Vagina (tissue), 2 donors: ENCODE measurements around the gene MYO1G. TPM values are rescaled to one million over a fixed set of nuclear protein-coding genes. Genes with fewer than 3 reads are reported as not detected.

ENCODE experiments used
- DNase-seq, 2 donors: peaks; one replicate each; pipeline ENCODE4 v3.0.0-alpha.2; 2017; ENCODE audit errors: extremely low spot score in 2 of 2
- H3K27ac ChIP-seq: fragments of 200-600 bp; sonication (generic); one replicate; pipeline ENCODE4 v1.5.1; 2019
- H3K27me3 ChIP-seq: fragments of 200-600 bp; sonication (generic); one replicate; pipeline ENCODE4 v1.5.1; 2019
- H3K36me3 ChIP-seq, 2 donors: fragments of 200-600 bp; sonication (generic); one replicate each; pipeline ENCODE4 v1.5.1; 2017 to 2019
- H3K4me1 ChIP-seq: fragments of 200-600 bp; sonication (generic); one replicate; pipeline ENCODE4 v1.5.1; 2019
- H3K4me3 ChIP-seq, 2 donors: fragments of 200-600 bp; sonication (generic); 1 replicate in 1 of 2; 2 replicates in 1 of 2; pipeline ENCODE4 v1.5.1; 2016 to 2019
- H3K9me3 ChIP-seq: fragments of 200-600 bp; sonication (generic); one replicate; pipeline ENCODE4 v1.5.1; 2019
- CTCF ChIP-seq, 3 experiments: fragments of 450-650 bp in 2 of 3; fragments of 200-600 bp in 1 of 3; sonication (generic) in 1 of 3; IDR thresholded peaks; one replicate each; pipeline ENCODE4 v1.5.1; 2017 to 2019; ENCODE audit warnings: antibody characterized with exemption in 3 of 3, mild to moderate bottlenecking in 2 of 3, moderate library complexity in 2 of 3
- POLR2A ChIP-seq, 2 donors: fragments of 450-650 bp; IDR thresholded peaks; one replicate each; pipeline ENCODE4 v1.6.1; 2017; ENCODE audit warnings: antibody characterized with exemption in 2 of 2, mild to moderate bottlenecking in 2 of 2, moderate library complexity in 2 of 2
- POLR2AphosphoS5 ChIP-seq, 2 donors: sonication (generic); formaldehyde crosslinking; IDR thresholded peaks; one replicate each; pipeline ENCODE4 v1.9.0; 2017; ENCODE audit warnings: antibody characterized with exemption in 2 of 2, mild to moderate bottlenecking in 2 of 2, low read depth in 1 of 2; ENCODE audit not compliant: insufficient read depth in 1 of 2
- intact Hi-C: fragments of 100-400 bp; cut with DNase I; formaldehyde crosslinking; loops from one replicate; pipeline ENCODE4 v1.15.1; 2023
- total RNA-seq: library from RNA; depleted of rRNA; stranded (reverse); fragments of >200 nt; gene quantifications from one replicate; pipeline ENCODE4 v1.2.3, GENCODE V29; 2016

The MYO1G gene
- total RNA-seq, 1 donor from 2014 or later, result 5.2 TPM

GRCh38 chr7:44973610-44974401 is 5.0 kb downstream of the MYO1G start:
- peak in 1 of 2 donors; percentile 88 for DNase-seq
- intact Hi-C loops, result no loop called here

GRCh38 chr7:44972562-44972961 is 6.3 kb downstream of the MYO1G start:
- intact Hi-C loops, result no loop called here
- Histone ChIP-seq H3K4me3 (no peak overlapping the region), H3K36me3 (no peaks in the 10 kb centered on the region), H3K27me3 (no peaks in the 10 kb centered on the region), H3K9me3 (no peaks in the 10 kb centered on the region), H3K27ac (no peak overlapping the region), H3K4me1 (no peaks in the 10 kb centered on the region)
- no peak for DNase-seq
- TF ChIP-seq CTCF (IDR thresholded peaks at IDR 0.05) (no peak), POLR2AphosphoS5 (IDR thresholded peaks at IDR 0.05; ENCODE audit: insufficient read depth in 1 of 2, low read depth in 1 of 2) (no peak), POLR2A (IDR thresholded peaks at IDR 0.05) (no peak)

More at GRCh38 chr7:44973610-44974401, 5.0 kb downstream of the MYO1G start:
- H3K9me3 ChIP-seq, result no peaks in the 10 kb centered on the region
- H3K27ac ChIP-seq, result no peak overlapping the region
- H3K4me1 ChIP-seq, result peaks cover 1% of the 10 kb centered on the region
- no peaks in the 10 kb centered on the region for H3K36me3 ChIP-seq
- H3K4me3 ChIP-seq, result no peak overlapping the region
- no peaks in the 10 kb centered on the region for H3K27me3 ChIP-seq
- TF ChIP-seq CTCF (IDR thresholded peaks at IDR 0.05), result peak in 1 of 3 experiments; percentile 18
- TF ChIP-seq POLR2AphosphoS5 (IDR thresholded peaks at IDR 0.05; ENCODE audit: insufficient read depth in 1 of 2, low read depth in 1 of 2), result no peak
- TF ChIP-seq POLR2A (IDR thresholded peaks at IDR 0.05), result no peak

- Histone ChIP-seq H3K36me3 (no peaks in the 10 kb centered on the region), H3K4me1 (no peaks in the 10 kb centered on the region), H3K9me3 (no peaks in the 10 kb centered on the region), H3K27ac (no peak overlapping the region), H3K27me3 (no peaks in the 10 kb centered on the region), H3K4me3 (no peak overlapping the region)
- no peak for DNase-seq
- intact Hi-C loops, result no loop called here
- no peak for TF ChIP-seq POLR2A (IDR thresholded peaks at IDR 0.05)
- TF ChIP-seq POLR2AphosphoS5 (IDR thresholded peaks at IDR 0.05; ENCODE audit: insufficient read depth in 1 of 2, low read depth in 1 of 2), result no peak
- TF ChIP-seq CTCF (IDR thresholded peaks at IDR 0.05), result no peak
Measured at GRCh38 chr7:44971902-44972441, 6.8 kb downstream of the MYO1G start.

DNA sequence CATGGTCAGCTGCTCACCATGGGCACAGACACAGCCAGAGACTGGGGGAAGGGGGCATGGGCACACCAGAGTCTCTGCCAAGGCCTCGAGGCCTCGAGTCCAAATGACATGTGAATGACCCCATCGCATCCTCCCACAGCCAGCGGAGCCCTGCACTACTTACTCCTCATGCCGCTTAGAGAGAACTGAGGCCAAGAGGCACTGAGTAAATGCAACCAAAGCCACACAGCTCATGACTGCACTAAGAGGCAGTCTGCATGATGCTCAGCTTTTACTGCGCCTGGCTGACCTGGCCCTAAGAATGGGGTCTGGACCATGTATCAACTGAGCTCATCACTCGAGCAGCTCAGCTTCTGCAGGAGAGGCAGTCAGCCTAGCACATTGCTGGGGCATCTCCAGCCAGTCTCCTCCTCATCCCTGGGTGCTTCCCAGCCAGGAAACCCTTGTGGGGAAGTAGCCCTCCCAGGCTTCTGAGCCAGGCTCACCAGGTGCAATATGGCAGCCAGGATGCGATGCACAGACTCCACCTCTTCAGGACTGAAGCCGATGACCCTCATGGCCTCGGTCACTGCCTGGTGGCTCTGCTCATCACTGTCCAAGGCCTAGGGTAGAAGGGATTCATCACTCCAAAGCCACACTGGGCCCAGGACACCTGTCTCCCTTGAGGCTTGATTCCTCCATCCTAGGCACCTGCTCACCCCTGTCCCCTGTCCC is 7.5 kb downstream of the MYO1G start:
- H3K27me3 ChIP-seq, result no peaks in the 10 kb centered on the region
- no peaks in the 10 kb centered on the region for H3K4me1 ChIP-seq
- H3K4me3 ChIP-seq, result no peak overlapping the region
- H3K36me3 ChIP-seq, result no peaks in the 10 kb centered on the region
- no peak overlapping the region for H3K27ac ChIP-seq
- DNase-seq, result no peak
- intact Hi-C loops, result no loop called here
- no peaks in the 10 kb centered on the region for H3K9me3 ChIP-seq
- TF ChIP-seq POLR2AphosphoS5 (IDR thresholded peaks at IDR 0.05; ENCODE audit: insufficient read depth in 1 of 2, low read depth in 1 of 2), result no peak
- TF ChIP-seq CTCF (IDR thresholded peaks at IDR 0.05), result no peak
- TF ChIP-seq POLR2A (IDR thresholded peaks at IDR 0.05), result no peak
